Parathyroid adenoma (tissue), 2 donors: ENCODE data around the gene CRTAP.
"Not testable (repeated sequence)": the region's sequence is repeated elsewhere in the genome, so short reads cannot be mapped to it uniquely, and the experiment has no call there.

Source experiments
- H2AFZ ChIP-seq: fragments of 300-600 bp; sonication (generic); one replicate; pipeline ENCODE4 v1.7.0; 2017; ENCODE audit warnings: antibody characterized with exemption, mild to moderate bottlenecking
- H3K27ac ChIP-seq: fragments of 300-600 bp; sonication (generic); one replicate; pipeline ENCODE4 v1.7.0; 2017
- H3K27me3 ChIP-seq: fragments of 300-600 bp; sonication (generic); one replicate; pipeline ENCODE4 v1.7.0; 2017; ENCODE audit warnings: low read length; ENCODE audit not compliant: control insufficient read depth, insufficient read depth
- H3K36me3 ChIP-seq: fragments of 300-600 bp; sonication (generic); one replicate; pipeline ENCODE4 v1.7.0; 2017; ENCODE audit warnings: low read length; ENCODE audit not compliant: control insufficient read depth, insufficient read depth
- H3K4me1 ChIP-seq: fragments of 300-600 bp; sonication (generic); one replicate; pipeline ENCODE4 v1.7.0; 2017; ENCODE audit warnings: control low read depth
- H3K4me2 ChIP-seq: fragments of 300-600 bp; sonication (generic); one replicate; pipeline ENCODE4 v1.7.0; 2017; ENCODE audit warnings: low read length
- H3K4me3 ChIP-seq: fragments of 300-600 bp; sonication (generic); one replicate; pipeline ENCODE4 v1.7.0; 2017; ENCODE audit warnings: low read depth, low read length
- H3K79me2 ChIP-seq: fragments of 300-600 bp; sonication (generic); one replicate; pipeline ENCODE4 v1.7.0; 2017; ENCODE audit warnings: control low read depth
- H3K9ac ChIP-seq: fragments of 300-600 bp; sonication (generic); one replicate; pipeline ENCODE4 v1.7.0; 2017; ENCODE audit warnings: mild to moderate bottlenecking
- H3K9me3 ChIP-seq: fragments of 300-600 bp; sonication (generic); one replicate; pipeline ENCODE4 v1.7.0; 2017; ENCODE audit warnings: low read length; ENCODE audit not compliant: control insufficient read depth
- TF ChIP-seq, protein P1 (sequence below): fragments of 300-600 bp; sonication (generic); IDR thresholded peaks from one replicate; pipeline ENCODE4 v1.7.0; 2017; ENCODE audit warnings: antibody characterized with exemption, mild to moderate bottlenecking
- donor health status: primary hyperparathyroidism.

Gene CRTAP

DNA sequence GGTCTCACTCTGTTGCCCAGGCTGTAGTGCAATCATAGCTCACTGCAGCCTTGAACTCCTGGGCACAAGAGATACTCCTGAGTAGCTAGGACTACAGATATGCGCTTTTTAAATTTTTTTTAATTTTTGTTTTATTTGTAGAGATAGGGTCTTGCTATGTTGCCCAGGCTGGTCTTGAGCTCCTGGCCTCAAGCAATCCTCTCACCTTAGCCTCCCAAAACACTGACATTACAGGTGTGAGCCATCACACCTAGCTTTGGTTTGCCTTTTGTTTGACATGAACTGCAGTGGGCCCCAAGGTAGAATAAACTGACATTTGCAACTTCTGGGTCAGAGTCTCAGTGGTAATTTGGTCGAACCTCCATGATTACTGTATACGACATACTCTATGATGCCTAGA is 9.0 kb upstream of the CRTAP start:
- H3K4me3 ChIP-seq: no peak overlapping the region

DNA sequence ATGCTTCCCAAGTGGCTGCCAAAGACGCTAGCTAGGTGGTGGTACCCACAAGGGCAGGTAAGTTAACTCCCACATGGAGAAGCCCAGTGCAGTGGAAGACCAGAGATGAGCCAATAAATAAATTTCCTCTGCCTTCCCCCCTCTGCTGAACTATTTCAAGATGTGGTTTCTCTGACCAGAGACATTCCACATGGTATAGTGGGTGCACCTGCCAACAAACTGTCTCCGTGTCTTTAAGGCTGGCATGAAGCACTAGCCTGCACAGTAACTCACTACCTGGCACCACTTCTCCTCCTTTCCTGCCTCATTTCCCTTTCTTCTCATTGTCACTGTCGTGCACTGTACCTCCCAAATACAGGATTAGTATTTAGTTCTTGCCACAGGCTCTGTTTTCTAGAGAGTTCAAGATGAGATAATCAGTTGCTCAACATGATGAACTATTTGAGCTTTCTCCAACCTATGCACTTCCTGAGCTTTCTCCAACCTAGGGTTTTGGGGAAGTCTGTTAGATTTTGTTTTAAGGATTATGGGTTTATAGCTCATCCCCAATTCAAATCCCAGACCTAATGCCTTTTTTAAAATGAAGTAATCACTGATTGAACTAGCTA is 8.4 kb upstream of the CRTAP start:
- TF ChIP-seq, protein P1, sequence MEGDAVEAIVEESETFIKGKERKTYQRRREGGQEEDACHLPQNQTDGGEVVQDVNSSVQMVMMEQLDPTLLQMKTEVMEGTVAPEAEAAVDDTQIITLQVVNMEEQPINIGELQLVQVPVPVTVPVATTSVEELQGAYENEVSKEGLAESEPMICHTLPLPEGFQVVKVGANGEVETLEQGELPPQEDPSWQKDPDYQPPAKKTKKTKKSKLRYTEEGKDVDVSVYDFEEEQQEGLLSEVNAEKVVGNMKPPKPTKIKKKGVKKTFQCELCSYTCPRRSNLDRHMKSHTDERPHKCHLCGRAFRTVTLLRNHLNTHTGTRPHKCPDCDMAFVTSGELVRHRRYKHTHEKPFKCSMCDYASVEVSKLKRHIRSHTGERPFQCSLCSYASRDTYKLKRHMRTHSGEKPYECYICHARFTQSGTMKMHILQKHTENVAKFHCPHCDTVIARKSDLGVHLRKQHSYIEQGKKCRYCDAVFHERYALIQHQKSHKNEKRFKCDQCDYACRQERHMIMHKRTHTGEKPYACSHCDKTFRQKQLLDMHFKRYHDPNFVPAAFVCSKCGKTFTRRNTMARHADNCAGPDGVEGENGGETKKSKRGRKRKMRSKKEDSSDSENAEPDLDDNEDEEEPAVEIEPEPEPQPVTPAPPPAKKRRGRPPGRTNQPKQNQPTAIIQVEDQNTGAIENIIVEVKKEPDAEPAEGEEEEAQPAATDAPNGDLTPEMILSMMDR: no peak
- Histone ChIP-seq H3K4me3 (no peak overlapping the region), H3K27me3 (no peaks in the 10 kb centered on the region), H3K4me2 (no peak overlapping the region), H2AFZ (no peak overlapping the region), H3K36me3 (no peaks in the 10 kb centered on the region), H3K4me1 (no peaks in the 10 kb centered on the region), H3K27ac (no peak overlapping the region), H3K9me3 (no peaks in the 10 kb centered on the region), H3K9ac (no peak overlapping the region), H3K79me2 (no peaks in the 10 kb centered on the region)

More for the DNA sequence above, 9.0 kb upstream of the CRTAP start:
- Histone ChIP-seq H3K36me3 (no peaks in the 10 kb centered on the region), H2AFZ (no peak overlapping the region), H3K79me2 (no peaks in the 10 kb centered on the region), H3K27ac (no peak overlapping the region), H3K9ac (no peak overlapping the region), H3K27me3 (no peaks in the 10 kb centered on the region), H3K9me3 (no peaks in the 10 kb centered on the region), H3K4me1 (no peaks in the 10 kb centered on the region), H3K4me2 (no peak overlapping the region)
- TF ChIP-seq, protein P1: no peak

DNA sequence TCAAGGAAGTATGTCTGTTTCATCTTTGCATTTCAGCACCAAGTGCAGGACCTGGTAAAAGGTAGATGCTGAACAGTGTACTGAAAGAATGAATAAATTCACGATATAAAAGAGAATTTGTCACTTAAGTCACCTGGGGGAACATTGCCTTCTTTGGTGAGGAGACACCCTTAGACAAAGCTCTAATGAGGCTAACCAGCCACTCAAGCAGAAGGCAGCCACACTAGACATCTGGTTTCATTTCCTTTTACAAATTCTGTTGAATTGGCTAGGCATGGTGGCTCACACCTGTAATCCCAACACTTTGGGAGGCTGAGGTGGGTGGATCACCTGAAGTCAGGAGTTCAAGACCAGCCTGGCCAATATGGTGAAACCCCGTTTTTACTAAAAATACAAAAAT is 7.0 kb upstream of the CRTAP start:
- H3K4me1 ChIP-seq, H3K79me2 ChIP-seq, H3K27me3 ChIP-seq, H3K36me3 ChIP-seq, H3K4me2 ChIP-seq, H3K4me3 ChIP-seq, H3K27ac ChIP-seq, H3K9ac ChIP-seq, H3K9me3 ChIP-seq, H2AFZ ChIP-seq: not testable (repeated sequence)

DNA sequence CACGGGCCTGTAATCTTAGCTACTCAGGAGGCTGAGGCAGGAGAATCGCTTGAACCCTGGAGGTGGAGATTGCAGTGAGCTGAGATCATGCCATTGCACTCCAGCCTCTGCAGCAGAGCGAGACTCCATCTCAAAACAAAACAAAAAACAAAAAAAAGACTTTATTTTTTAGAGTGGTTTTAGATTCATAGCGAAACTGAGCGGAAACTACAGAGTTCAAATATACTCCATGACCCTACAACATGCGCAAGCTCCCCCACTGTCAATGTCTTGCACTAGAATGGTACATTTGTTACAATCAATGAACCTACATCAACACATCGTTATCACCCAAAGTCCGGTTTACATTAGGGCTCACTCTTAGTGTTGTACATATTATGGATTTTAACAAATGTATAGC is 2.2 kb upstream of the CRTAP start:
- Histone ChIP-seq H3K27me3 (no peaks in the 10 kb centered on the region), H3K4me3 (no peak overlapping the region), H3K4me1 (peaks cover 6% of the 10 kb centered on the region), H2AFZ (no peak overlapping the region), H3K4me2 (no peak overlapping the region), H3K79me2 (no peaks in the 10 kb centered on the region), H3K36me3 (no peaks in the 10 kb centered on the region), H3K9me3 (no peaks in the 10 kb centered on the region), H3K27ac (no peak overlapping the region), H3K9ac (no peak overlapping the region)
- TF ChIP-seq, protein P1: no peak

DNA sequence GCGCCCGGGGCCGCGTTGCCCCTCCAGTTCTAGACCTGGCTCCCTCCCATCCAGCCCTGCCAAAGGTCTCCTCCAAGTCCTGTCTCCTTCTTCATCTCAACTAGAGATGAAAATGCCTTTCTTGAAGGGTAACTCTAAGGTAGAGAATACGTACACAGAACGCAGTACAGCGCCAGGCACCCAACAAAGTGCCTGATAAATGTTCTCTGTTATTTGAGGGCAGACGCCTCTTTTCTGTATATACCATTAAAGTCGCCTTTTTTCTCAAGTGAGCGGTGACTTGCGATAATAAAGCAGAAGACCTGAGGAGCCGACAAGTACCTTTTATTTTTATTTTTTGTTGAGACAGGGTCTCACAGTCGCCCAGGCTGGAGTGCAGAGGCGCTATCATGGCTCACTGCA is 809 bp downstream of the CRTAP start:
- Histone ChIP-seq H3K4me3 (peak overlapping the region; percentile 64), H3K27ac (peak overlapping the region; percentile 75), H3K36me3 (no peaks in the 10 kb centered on the region), H2AFZ (peak overlapping the region; percentile 99), H3K9me3 (no peaks in the 10 kb centered on the region), H3K79me2 (no peaks in the 10 kb centered on the region), H3K9ac (no peak overlapping the region), H3K4me1 (peaks cover 6% of the 10 kb centered on the region), H3K4me2 (peak overlapping the region; percentile 88), H3K27me3 (no peaks in the 10 kb centered on the region)
- TF ChIP-seq, protein P1: no peak
